ENCODE measurements around the gene ELF2. TPM values are rescaled to one million over a fixed set of nuclear protein-coding genes. Genes with fewer than 3 reads are reported as not detected.

ELF2 gene
- total RNA-seq, 3 donors from 2014 or later (not counting 1 experiment from before 2014, with no cell fraction given): 93.7 to 115 (median 114) TPM

- DNase-seq (peak in 1 of 2 donors; percentile 1), ATAC-seq (no peak)
- H3K9me3 ChIP-seq (ENCODE audit: control insufficient read depth, insufficient read depth, low read length): no peaks in the 10 kb centered on the region
- no peaks in the 10 kb centered on the region for H3K36me3 Mint-ChIP-seq
- H3K9me3 Mint-ChIP-seq: no peaks in the 10 kb centered on the region
- WGBS (ENCODE audit: insufficient coverage): no CpG with 5 or more reads among the region's 1 CpG
- H3K4me3 Mint-ChIP-seq: no peak overlapping the region
- no peaks in the 10 kb centered on the region for H3K4me1 ChIP-seq (ENCODE audit: control insufficient read depth, insufficient read depth, low read length)
- H3K4me3 ChIP-seq (ENCODE audit: low read length): no peak overlapping the region
- H3K36me3 ChIP-seq (ENCODE audit: control insufficient read depth, insufficient read depth, low read length): peaks cover 18% of the 10 kb centered on the region
- H3K4me1 Mint-ChIP-seq: peaks cover 16 to 23% of the 10 kb centered on the region in 2 donors
- no peak overlapping the region for H3K27ac ChIP-seq (ENCODE audit: low read length)
- TF ChIP-seq CTCF (IDR thresholded peaks at IDR 0.05): no peak
- H3K27me3 ChIP-seq (ENCODE audit: control insufficient read depth, insufficient read depth, low read length): no peaks in the 10 kb centered on the region
- H3K27me3 Mint-ChIP-seq (ENCODE audit: low read depth in 2 of 2): no peaks in the 10 kb centered on the region
- intact Hi-C loops (cut with micrococcal nuclease): no loop called here
- H3K27ac Mint-ChIP-seq: peak overlapping the region; percentile 6 to 49
These were observed 138.1 kb downstream of the ELF2 start for GRCh38 chr4:139038874-139039443.

GRCh38 chr4:139036885-139037284 lies 140.1 kb downstream of the ELF2 start:
- no peak overlapping the region for H3K27ac ChIP-seq (ENCODE audit: low read length)
- H3K9me3 ChIP-seq (ENCODE audit: control insufficient read depth, insufficient read depth, low read length): no peaks in the 10 kb centered on the region
- Mint-ChIP-seq H3K4me3 (no peak overlapping the region), H3K27ac (peak overlapping the region; percentile 1 to 49), H3K9me3 (no peaks in the 10 kb centered on the region), H3K27me3 (ENCODE audit: low read depth in 2 of 2) (no peaks in the 10 kb centered on the region), H3K4me1 (peaks cover 16 to 25% of the 10 kb centered on the region in 2 donors), H3K36me3 (no peaks in the 10 kb centered on the region)
- intact Hi-C loops (cut with micrococcal nuclease): no loop called here
- H3K4me1 ChIP-seq (ENCODE audit: control insufficient read depth, insufficient read depth, low read length): no peaks in the 10 kb centered on the region
- H3K4me3 ChIP-seq (ENCODE audit: low read length): no peak overlapping the region
- WGBS (ENCODE audit: insufficient coverage): 56% methylated on average over 1 of the region's 2 CpGs
- no peaks in the 10 kb centered on the region for H3K27me3 ChIP-seq (ENCODE audit: control insufficient read depth, insufficient read depth, low read length)
- DNase-seq: no peak
- peaks cover 10% of the 10 kb centered on the region for H3K36me3 ChIP-seq (ENCODE audit: control insufficient read depth, insufficient read depth, low read length)
- no peak for ATAC-seq
- no peak for TF ChIP-seq CTCF (IDR thresholded peaks at IDR 0.05)

GRCh38 chr4:139035650-139036049 lies 141.4 kb downstream of the ELF2 start:
- H3K4me3 ChIP-seq (ENCODE audit: low read length): no peak overlapping the region
- H3K27me3 ChIP-seq (ENCODE audit: control insufficient read depth, insufficient read depth, low read length): no peaks in the 10 kb centered on the region
- no peaks in the 10 kb centered on the region for H3K27me3 Mint-ChIP-seq (ENCODE audit: low read depth in 2 of 2)
- no peak overlapping the region for H3K27ac ChIP-seq (ENCODE audit: low read length)
- ATAC-seq: no peak
- peaks cover 10% of the 10 kb centered on the region for H3K36me3 ChIP-seq (ENCODE audit: control insufficient read depth, insufficient read depth, low read length)
- no peak for DNase-seq
- no peaks in the 10 kb centered on the region for H3K36me3 Mint-ChIP-seq
- H3K9me3 Mint-ChIP-seq: no peaks in the 10 kb centered on the region
- intact Hi-C loops (cut with micrococcal nuclease): no loop called here
- H3K4me1 Mint-ChIP-seq: peaks cover 20 to 24% of the 10 kb centered on the region in 2 donors
- peaks cover 5% of the 10 kb centered on the region for H3K4me1 ChIP-seq (ENCODE audit: control insufficient read depth, insufficient read depth, low read length)
- no peak for TF ChIP-seq CTCF (IDR thresholded peaks at IDR 0.05)
- peak overlapping the region; percentile 1 for H3K4me3 Mint-ChIP-seq
- H3K9me3 ChIP-seq (ENCODE audit: control insufficient read depth, insufficient read depth, low read length): no peaks in the 10 kb centered on the region
- WGBS (ENCODE audit: insufficient coverage): 95% methylated on average over 5 of the region's 5 CpGs
- H3K27ac Mint-ChIP-seq: peak overlapping the region; percentile 41 to 49

Data from natural killer cell (primary cell).